NB4 (cell line): ENCODE results near the gene DGKI.

ENCODE experiments used
- POLR2A ChIP-seq: IDR thresholded peaks from 2 replicates; pipeline ENCODE4 v1.6.1; 2011; ENCODE audit warnings: mild to moderate bottlenecking; ENCODE audit not compliant: insufficient read length; ENCODE audit errors: extremely low read depth
- TF ChIP-seq, protein P1 (sequence below): IDR thresholded peaks from one replicate; pipeline ENCODE4 v1.5.1; 2012; ENCODE audit warnings: low read depth, low read length

DNA sequence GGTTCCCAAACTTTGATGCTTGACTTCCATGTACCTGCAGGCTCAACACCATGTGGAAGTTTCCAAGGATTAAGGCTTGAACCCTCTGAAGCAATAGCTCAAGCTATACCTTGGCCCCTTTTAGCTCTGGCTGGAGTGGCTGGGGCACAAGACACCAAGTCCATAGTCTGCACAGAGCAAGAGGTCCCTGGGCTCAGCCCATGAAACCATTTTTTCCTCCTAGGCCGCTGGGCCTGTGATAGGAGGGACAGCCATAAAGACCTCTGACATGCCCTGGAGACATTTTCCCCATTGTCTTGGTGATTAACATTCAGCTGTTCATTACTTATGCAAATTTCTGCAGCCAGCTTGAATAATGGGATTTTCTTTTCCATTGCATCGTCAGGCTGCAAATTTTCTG is 14.4 kb downstream of the DGKI start:
- TF ChIP-seq, protein P1, sequence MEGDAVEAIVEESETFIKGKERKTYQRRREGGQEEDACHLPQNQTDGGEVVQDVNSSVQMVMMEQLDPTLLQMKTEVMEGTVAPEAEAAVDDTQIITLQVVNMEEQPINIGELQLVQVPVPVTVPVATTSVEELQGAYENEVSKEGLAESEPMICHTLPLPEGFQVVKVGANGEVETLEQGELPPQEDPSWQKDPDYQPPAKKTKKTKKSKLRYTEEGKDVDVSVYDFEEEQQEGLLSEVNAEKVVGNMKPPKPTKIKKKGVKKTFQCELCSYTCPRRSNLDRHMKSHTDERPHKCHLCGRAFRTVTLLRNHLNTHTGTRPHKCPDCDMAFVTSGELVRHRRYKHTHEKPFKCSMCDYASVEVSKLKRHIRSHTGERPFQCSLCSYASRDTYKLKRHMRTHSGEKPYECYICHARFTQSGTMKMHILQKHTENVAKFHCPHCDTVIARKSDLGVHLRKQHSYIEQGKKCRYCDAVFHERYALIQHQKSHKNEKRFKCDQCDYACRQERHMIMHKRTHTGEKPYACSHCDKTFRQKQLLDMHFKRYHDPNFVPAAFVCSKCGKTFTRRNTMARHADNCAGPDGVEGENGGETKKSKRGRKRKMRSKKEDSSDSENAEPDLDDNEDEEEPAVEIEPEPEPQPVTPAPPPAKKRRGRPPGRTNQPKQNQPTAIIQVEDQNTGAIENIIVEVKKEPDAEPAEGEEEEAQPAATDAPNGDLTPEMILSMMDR: no peak
- no peak for TF ChIP-seq POLR2A
